ENCODE measurements around the gene EHD3.

EHD3 gene

GRCh38 chr2:31233741-31234682 is at the start of gene EHD3:
TSS of gene EHD3 (plus strand) at chr2:31234152. CDS start at chr2:31234622, 470 bp downstream.
- peak; percentile 64 to 65 for DNase-seq (ENCODE audit: low read depth in 1 of 2, low spot score in 1 of 2)

- DNase-seq (ENCODE audit: low read depth in 1 of 2, low spot score in 1 of 2): no peak
Measured at GRCh38 chr2:31187166-31187565, 46.8 kb upstream of the EHD3 start.

- no peak for DNase-seq (ENCODE audit: low read depth in 1 of 2, low spot score in 1 of 2)
Measured at GRCh38 chr2:31188131-31188530, 45.8 kb upstream of the EHD3 start.

- DNase-seq (ENCODE audit: low read depth in 1 of 2, low spot score in 1 of 2): no peak
Measured at GRCh38 chr2:31189141-31189540, 44.8 kb upstream of the EHD3 start.

GRCh38 chr2:31190188-31190587 is 43.8 kb upstream of the EHD3 start:
- no peak for DNase-seq (ENCODE audit: low read depth in 1 of 2, low spot score in 1 of 2)

- no peak for DNase-seq (ENCODE audit: low read depth in 1 of 2, low spot score in 1 of 2)
Measured at GRCh38 chr2:31191931-31192330, 42.0 kb upstream of the EHD3 start.

GRCh38 chr2:31192396-31192795 is 41.6 kb upstream of the EHD3 start:
- DNase-seq (ENCODE audit: low read depth in 1 of 2, low spot score in 1 of 2): no peak

GRCh38 chr2:31192851-31193392 is 41.0 kb upstream of the EHD3 start:
- no peak for DNase-seq (ENCODE audit: low read depth in 1 of 2, low spot score in 1 of 2)

GRCh38 chr2:31193806-31194205 is 40.1 kb upstream of the EHD3 start:
- DNase-seq (ENCODE audit: low read depth in 1 of 2, low spot score in 1 of 2): no peak

GRCh38 chr2:31196622-31197021 is 37.3 kb upstream of the EHD3 start:
- no peak for DNase-seq (ENCODE audit: low read depth in 1 of 2, low spot score in 1 of 2)

- DNase-seq (ENCODE audit: low read depth in 1 of 2, low spot score in 1 of 2): no peak
Measured at GRCh38 chr2:31197166-31197565, 36.8 kb upstream of the EHD3 start.

- no peak for DNase-seq (ENCODE audit: low read depth in 1 of 2, low spot score in 1 of 2)
Measured at GRCh38 chr2:31197669-31198068, 36.3 kb upstream of the EHD3 start.

GRCh38 chr2:31199206-31199605 is 34.7 kb upstream of the EHD3 start:
- DNase-seq (ENCODE audit: low read depth in 1 of 2, low spot score in 1 of 2): no peak

GRCh38 chr2:31200972-31201371 is 33.0 kb upstream of the EHD3 start:
- DNase-seq (ENCODE audit: low read depth in 1 of 2, low spot score in 1 of 2): no peak

- no peak for DNase-seq (ENCODE audit: low read depth in 1 of 2, low spot score in 1 of 2)
Measured at GRCh38 chr2:31202041-31202440, 31.9 kb upstream of the EHD3 start.

GRCh38 chr2:31202833-31203232 is 31.1 kb upstream of the EHD3 start:
- DNase-seq (ENCODE audit: low read depth in 1 of 2, low spot score in 1 of 2): no peak

GRCh38 chr2:31203916-31204315 is 30.0 kb upstream of the EHD3 start:
- no peak for DNase-seq (ENCODE audit: low read depth in 1 of 2, low spot score in 1 of 2)

- no peak for DNase-seq (ENCODE audit: low read depth in 1 of 2, low spot score in 1 of 2)
Measured at GRCh38 chr2:31204783-31205182, 29.2 kb upstream of the EHD3 start.

- DNase-seq (ENCODE audit: low read depth in 1 of 2, low spot score in 1 of 2): no peak
Measured at GRCh38 chr2:31205186-31205585, 28.8 kb upstream of the EHD3 start.

GRCh38 chr2:31205613-31206012 is 28.3 kb upstream of the EHD3 start:
- DNase-seq (ENCODE audit: low read depth in 1 of 2, low spot score in 1 of 2): no peak

- no peak for DNase-seq (ENCODE audit: low read depth in 1 of 2, low spot score in 1 of 2)
Measured at GRCh38 chr2:31207790-31208189, 26.2 kb upstream of the EHD3 start.

GRCh38 chr2:31208240-31208639 is 25.7 kb upstream of the EHD3 start:
- DNase-seq (ENCODE audit: low read depth in 1 of 2, low spot score in 1 of 2): no peak
